ENCODE measurements around the gene TTF2.
"Not testable (repeated sequence)": the region's sequence is repeated elsewhere in the genome, so short reads cannot be mapped to it uniquely, and the experiment has no call there.

TTF2 gene

DNA sequence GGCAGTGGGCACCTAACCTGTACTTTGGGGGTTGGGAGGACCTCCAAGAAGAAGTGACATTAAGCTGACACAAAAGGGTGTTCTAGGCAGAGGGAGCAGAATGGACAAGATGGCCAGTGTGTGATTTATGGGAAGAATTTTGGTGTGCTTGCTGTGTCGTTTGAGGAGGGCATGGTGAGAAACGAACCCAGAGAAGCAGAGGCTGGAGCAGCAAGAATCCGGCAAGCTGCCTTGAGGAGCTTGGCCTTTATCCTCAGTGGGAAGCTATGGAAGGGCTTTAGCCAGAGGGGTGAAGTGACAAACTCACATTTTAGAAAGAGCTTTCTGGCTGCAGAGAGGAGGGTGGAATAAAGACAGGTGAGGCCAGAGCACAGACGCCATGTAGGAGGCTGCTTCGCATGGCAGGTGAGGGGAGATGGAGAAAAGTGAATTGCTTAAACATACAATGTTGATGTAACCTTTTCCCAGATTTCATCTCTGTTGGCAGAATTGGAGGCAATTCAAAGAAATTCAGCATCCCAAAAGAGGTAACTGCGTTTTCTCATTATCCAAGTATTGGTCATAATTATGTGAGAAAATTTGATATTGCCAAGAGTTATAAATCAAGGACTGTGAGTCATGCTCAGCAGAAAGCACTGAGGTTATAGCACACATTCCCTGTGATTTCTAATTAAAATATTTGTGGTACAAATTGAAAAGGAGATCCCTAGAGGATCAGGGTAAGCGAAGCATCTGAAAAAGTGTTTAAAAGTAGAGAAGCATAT is 34.9 kb downstream of the TTF2 start:
- DNase-seq: no peak

DNA sequence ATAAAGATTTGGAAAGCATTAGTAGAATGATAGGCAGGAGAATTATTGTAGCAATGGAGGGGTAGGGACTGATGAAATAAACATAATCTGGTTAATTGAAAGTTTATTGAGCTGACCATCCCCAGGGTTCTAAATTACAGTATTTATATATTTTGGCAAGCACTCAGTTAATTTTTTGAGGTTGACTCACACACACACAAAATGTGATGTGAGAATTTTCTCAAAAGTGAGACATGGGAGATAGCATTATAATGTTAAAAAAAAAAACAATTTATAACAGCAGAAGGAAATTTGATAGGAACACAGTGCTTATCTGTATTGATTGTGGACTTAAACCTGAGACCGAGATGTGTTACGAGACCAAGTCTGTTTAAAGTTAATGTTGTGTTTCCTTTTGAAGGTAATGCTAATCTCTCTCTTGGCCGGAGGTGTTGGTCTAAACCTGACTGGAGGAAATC is 36.9 kb downstream of the TTF2 start:
- DNase-seq: no peak

DNA sequence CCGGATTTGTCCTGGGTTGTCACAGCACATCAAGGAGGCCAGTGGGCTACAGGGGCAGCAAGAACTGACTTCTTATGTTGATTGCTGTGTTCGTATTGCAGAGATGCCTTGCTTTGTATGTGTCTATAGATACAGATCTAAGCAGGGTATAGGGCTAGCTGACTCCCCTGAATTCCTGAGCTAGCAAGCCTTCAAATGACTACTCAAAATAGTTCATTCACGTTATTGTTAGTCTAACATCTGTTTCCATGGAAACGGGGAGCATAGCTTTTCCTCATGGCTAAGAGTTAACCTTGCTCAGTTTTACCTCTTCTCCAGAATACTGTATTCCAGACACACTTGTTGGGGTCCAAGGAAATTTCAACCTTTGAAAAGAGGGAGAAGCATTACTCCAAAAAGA is 37.3 kb downstream of the TTF2 start:
- DNase-seq: no peak

DNA sequence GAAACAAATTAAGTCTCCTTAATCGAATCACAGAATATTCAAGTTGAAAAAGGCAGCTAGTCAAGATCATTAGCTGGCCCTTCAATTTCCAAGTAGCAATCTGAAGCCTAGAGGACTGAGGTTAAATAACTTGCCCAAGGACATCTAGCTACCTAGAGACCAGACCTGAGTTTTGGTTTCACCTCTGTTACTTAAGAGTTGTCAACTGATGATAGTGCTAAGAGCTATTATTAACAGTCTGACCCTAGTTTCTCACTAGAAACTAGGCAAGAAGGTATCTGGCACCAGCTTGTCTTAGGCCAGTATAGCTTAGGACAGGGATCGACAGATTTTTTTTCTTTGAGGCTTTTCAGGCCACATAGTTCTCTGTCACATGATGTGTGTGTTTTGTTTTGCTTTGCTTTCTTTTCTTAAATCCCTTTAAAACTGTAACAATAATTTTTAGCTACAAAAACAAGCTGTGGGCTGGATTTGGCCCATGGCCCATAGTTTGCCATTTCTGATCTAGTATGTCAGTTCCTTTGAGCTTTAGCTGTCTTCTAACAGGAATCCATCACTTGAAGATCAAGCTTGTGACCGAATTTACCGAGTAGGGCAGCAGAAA is 38.3 kb downstream of the TTF2 start:
- no peak for DNase-seq

DNA sequence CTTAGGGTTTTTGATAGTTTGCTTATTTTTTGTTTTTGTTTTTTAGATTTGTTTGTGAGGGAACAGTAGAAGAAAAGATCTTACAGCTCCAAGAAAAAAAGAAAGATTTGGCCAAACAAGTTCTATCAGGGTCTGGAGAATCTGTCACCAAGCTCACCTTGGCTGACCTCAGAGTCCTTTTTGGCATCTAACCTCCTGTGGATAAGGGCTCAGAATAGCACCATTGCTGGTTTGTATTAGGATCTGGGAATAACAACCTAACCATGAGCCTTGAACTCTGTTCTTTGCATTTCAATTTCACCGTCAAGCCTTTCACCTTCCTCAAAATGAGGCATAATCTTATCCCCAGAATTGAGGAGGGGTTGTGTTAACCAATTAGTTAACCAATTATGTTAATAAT is 41.2 kb downstream of the TTF2 start:
- no peak for DNase-seq

DNA sequence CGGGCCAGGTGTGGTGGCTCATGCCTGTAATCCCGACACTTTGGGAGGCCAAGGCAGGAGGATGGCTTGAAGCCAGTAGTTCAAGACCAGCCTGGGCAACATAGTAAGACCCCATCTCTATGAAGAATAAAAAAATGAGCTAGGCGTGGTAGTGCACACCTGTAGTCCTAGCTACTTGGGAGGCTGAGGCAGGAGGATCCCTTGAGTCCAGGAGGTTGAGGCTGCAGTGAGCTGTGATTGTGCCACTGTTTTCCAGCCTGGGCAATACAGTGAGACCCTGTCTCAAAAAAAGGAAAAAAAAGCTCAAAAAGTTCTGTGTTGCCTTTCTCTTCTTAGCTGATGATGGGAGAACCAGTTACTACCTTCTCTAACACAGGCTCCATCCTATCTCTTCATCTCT is 41.7 kb downstream of the TTF2 start:
- DNase-seq: not testable (repeated sequence)

DNA sequence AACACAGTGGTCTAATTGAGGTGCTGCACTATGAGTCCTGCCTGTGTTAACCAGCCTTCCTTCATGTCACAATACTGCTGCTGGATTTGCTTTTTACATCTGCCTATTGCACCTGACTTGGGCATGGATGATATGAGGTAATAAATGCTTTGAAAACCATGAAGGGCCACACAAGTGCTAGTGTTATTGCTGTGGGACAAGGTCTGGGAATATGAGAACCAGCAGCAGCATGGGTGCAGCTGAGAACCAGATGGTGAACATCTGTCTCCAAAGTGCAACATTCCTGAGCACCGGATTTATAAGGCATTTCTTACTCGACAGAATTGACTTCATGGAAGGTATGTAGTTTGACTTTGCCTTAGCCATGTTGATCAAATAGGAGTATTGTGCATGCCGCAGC is 44.9 kb downstream of the TTF2 start:
- DNase-seq: no peak

DNA sequence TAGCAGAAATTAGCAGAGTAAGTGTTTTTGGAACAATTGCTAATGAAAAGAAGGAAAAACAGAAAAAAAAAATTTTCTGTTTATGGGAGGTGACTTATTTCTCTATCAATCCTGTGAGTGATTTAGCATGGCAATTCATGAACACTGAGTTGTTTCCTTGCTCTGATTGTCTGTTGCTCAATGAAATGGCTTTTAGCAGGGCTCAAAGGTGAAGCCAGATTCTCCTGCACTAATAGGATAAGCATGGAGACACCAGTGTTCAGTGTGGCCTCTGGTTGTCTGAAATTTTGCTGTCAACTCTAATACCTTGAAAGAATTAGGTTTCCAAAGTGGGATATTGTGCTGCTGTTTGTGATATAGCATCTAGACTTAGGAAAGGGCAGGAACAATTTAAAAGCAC is 45.6 kb downstream of the TTF2 start:
- no peak for DNase-seq

DNA sequence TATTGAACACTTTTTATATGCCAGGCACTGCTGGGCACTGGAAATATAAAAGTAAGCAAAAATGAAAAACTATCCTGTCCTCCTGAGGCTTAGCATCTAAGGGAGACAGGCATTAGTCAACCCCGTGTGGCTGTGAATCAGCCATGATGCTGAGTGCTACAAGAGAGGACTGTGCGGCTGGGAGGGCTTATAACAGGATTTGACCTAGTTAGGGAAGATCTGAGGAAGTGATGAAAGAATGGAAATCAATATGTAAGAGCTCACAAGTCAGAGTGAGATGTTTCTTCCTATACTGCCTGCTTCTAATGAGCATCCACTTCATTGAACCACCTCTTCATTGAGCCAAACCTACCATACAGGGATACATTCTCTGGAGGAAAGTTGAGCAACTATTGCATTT is 46.4 kb downstream of the TTF2 start:
- no peak for DNase-seq

DNA sequence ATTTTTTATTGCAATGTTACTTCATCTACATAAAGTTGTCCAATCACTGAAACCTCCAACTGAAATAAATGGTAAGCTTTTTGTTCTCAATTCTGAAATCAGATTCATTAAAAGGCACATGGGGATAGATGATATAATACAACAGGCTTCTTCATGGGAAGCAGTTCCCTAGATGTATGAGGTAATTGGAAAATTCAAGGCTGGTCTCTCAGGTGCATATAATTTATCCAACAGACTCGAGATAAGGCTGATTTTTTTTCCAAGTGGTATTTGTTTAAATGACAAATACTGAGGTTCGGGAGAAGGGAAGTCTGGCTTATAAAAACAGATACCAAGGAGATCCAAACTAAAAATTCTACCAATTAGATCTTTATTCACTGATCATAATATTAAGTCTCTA is 47.2 kb downstream of the TTF2 start:
- no peak for DNase-seq

DNA sequence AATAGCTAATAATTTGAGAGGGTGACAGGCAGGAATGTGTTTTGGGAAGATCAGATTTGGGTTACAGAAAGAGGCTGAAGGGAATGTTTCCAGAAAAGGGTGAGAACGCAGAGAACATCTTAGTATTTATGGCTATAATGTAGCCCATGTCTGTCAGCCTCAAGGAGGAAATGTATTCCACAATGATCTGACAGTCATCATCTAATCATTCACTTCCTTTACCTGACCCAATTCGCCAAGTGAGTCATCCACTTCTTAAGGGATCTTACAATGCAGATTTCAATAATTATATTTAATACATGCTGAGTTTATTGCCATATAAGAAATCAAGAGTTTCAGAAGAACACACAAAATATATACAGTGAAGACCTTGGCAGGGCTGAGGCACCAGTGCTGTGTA is 50.6 kb downstream of the TTF2 start:
- DNase-seq: no peak

DNA sequence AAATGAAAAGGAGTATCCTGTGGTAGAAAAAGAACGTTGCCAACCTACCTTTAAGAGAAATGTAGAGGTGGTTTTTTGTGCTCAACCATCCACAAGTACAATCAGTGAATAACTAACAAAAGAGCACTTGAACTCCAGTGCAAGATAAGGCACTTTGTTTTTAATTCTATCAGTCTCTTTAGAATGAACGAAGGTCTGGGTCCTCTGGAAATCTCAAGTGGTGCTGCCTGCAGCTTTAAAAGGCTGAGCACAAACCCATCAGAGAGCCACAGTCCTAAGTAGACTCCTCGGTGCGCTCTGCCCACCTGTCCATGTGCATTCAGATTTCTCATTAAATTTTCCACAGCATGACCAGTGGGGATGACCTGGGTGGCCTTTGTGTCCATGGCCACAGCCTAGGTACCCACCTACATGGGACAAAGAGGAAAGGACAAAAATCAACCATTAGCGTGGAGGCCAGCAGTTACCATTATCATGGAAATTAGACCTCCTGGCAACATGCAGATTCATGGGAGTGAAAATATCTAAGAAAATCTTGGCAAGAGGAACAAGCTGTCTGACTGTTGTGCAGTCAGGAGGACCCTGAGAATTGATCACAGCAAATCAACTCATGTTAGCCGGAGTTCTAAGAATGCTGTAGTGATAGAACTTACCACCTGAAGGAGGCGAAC is 52.1 kb downstream of the TTF2 start:
- DNase-seq: no peak

DNA sequence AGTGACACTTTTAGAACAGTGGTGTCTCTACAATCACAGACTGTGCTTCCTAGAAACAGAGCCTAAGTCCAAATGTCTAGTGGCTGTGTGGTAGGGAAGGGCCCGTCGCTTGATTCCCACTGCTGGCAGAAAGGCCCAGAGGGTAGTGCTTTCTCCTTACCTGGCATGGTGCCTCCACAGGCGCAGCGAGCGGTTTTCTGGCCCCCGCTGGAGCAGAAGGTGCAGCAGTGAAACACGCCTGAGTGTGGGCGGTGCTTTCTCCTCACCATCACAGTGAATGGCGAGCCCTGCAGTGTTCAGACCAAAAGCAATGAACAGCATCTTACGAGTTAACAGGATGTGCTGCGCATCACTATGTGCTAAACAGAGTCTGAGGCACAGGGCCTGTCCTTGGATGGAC is 53.1 kb downstream of the TTF2 start:
- DNase-seq: no peak

DNA sequence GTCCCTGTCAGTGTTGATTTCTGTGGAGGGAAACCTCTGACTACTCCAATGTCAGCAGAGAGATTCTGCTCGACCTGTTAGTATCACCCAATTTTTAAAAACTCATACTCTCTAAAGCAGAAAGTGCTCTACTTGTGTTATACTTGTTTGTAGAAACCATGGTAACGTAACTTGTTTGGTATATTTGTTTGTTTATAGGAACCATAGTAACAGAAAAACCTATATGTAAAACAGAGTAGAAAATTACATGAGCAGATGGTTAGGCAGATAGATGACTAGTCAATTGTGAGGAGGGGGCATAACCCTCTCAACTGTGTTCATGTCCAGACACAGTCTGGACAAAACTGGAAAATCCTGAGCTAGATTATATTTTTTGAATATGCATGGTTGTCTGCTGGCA is 54.8 kb downstream of the TTF2 start:
- no peak for DNase-seq

DNA sequence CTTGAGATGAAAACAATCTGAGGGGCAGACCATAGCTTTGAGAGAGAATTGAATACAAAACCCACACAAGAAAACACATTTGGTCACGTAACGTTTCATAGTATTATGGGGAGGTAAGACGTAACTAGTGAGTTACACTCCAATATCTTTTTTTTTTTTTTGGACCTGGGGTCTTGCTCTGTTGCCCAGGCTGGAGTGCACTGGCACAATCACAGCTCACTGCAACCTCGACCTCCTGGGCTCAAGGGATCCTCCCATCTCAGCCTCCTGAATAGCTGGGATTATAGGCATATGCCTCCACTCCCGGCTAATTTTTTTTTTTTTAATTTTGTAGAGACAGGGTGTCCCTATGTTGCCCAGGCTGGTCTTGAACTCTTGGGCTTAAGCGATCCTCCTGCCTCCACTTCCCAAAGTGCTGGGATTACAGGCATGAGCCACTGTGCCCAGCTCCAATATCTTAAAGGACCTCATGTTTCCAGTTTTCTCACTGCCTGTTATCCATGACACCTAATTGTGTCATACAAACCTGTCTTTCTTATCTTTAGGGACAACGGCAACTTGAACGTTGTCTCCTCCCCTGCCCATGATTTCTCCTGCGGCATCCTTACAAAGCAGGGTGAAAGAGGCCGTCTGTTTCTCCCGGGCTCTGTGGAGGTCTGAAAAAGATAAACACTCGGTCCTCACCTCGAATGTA is 56.1 kb downstream of the TTF2 start:
- DNase-seq: no peak

DNA sequence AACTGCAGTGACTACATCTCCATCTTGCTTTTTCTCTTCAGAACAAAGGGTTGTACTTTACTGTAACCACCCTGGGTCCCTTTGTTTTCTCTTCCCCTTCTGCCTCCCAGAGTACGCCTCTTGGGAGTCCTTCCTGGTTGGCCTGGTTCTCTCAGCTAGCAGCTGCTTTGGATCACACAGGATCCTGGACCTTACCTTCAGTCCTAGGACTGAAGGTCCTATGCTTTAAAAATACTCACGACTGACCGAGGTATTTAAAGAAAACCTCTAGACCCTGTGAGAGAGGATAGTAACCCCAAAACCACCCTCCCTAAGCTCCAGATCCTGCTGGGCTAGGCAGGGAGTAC is 56.6 kb downstream of the TTF2 start:
- no peak for DNase-seq

DNA sequence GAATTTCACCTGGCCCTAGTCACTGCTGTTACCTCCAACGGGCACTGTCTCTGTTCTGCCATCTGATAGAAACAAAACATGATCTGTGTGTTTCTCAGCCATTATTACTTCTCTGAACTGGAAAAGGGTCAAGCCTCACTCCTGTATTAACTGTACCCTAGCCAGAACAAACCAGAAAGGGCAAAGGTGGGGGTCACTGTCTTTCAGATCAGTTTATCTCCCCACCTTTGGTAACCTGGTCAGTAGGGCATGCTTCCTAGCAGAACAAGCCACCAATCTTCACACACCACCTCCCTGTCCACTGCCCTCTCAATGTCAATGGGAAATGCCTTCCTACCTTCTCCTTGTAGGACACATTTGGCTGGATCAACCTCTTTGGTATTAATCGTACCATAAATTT is 57.6 kb downstream of the TTF2 start:
- no peak for DNase-seq

DNA sequence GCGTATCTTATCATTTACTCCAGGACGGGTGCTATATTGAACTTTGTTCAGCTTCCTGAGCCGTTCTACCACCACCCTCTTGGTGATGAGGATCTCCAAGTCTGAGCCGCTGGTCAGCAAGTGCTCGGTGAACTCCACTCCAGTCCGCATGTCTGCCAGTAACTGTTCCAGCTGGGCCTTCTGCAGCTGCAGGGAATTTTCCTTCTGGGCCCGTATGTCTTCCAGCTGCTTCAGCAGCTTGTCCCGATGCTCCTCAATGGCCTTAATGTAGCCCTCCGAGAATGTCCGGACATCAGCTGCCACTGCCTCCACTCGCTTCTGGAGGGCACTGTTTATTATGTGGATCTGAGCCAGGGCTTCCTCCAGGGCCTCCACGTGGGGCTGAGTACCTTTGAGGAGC is 58.0 kb downstream of the TTF2 start:
- no peak for DNase-seq

DNA sequence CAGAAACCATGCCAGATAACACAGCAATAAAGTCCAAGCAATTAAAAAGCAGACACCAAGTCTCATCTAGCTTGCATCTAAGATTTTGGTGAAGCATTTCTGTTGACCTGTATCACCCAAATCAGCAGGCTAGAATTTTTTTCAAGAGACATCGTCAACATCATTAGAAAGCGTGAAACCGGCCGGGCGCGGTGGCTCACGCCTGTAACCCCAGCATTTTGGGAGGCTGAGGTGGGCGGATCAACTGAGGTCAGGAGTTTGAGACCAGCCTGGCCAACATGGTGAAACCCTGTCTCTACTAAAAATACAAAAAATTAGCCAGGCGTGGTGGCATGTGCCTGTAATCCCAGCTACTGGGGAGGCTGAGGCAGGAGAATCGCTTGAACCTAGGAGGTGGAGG is 59.0 kb downstream of the TTF2 start:
- not testable (repeated sequence) for DNase-seq

DNA sequence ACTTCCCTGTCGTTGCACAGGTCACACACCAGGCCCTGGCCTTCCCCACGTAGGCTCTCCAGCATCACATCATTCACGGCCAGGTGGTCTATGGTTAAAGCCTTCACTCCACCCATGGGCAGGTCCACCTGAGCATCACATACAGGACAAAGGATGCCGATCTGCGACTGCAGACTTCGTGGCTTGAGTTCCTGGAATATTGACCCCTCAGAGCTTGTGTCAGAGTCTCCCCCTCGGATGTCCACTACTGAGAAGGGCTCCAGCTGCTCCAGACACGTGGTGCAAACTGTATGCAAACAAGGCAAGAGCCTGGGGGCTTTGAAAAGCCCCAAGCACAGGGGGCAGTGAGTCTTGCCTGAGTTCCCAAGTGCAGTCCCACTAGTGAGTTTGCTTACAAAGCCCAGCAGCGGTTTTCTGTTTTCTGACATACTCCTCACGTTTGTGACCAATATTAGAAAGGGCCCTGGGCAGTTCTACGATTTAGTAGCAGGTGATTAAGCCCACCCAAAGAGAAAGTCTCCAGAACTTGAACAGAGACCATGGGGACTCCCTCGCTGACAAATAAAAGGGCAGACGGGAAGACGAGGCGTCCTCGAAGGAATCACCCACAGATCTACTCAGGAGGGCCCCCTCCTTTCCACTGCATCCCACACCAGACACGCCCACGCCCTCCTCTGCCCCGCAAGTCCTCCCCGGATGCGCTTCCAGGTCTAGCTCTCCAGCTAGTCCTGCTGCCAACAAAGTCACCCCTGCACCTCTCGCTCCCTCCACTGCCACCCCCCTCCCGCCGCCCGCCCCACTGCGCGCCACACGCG is 60.9 kb downstream of the TTF2 start:
- peak; percentile 56 for DNase-seq

DNA sequence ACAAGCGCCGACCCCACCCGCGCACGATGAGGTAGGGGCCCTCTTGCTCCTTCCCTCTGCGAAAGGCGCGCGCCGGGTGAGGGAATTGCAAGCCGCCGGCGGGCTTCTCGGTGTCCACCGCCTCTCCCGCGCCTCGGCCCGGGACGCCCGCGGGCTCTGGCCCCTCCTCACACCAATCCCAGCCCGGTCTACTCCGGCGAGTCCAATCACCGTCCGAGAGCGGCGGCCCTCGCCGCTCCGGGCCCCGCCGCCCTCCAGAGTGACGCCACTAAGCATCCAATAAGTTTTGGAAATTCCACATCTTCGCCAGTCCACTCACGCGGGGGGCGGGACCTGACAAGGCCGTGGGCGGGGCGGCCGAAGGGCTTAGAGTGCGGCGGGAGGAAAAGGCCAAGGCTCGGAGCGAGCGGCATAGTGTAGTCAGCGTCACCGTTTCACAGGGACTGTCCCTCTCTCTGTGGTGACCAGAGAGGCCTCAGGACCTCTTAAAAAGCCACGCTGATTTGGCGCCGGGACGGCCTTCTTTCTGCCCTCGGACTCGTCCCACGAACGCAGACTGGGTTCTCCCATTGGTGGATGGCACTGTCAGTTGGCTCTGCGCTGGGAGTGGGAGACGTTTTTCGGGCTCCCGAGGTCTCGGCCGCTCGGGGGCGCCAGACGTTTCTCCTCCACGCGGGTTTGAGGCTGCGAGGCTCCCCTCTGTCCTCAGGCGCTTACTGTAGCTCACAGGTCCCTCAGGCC is 61.6 kb downstream of the TTF2 start, which contains the start of gene TRIM45:
TRIM45 (minus strand) TSS at position 161 of the 741 bp plus-strand sequence. CDS start 548 bp downstream, outside the sequence.
- peak; percentile 99 for DNase-seq
